Astrocyte of the spinal cord (primary cell): Measurements from ENCODE around the gene IFNL1.

ENCODE experiments used
- DNase-seq: peaks from one replicate; pipeline ENCODE4 v3.0.0; 2011; ENCODE audit warnings: low read depth, low spot score
- H3K4me3 ChIP-seq: 2 replicates; pipeline ENCODE4 v1.5.1; 2011; ENCODE audit warnings: low read depth, mild to moderate bottlenecking, low read length, moderate library complexity
- CTCF ChIP-seq: IDR thresholded peaks from 2 replicates; pipeline ENCODE4 v1.5.1; 2012; ENCODE audit warnings: low read depth, mild to moderate bottlenecking, low read length, inconsistent platforms
- in situ Hi-C: cut with HindIII; loops from 2 replicates; pipeline ENCODE4 v1.10.0; 2017; ENCODE audit warnings: low sequenced_read_pairs

Gene IFNL1

GRCh38 chr19:39296055-39296645 lies at the start of gene IFNL1:
Gene IFNL1 (plus strand): TSS chr19:39296407. CDS start chr19:39296422, 15 bp downstream.
- in situ Hi-C loops: no loop called here
- no peak for TF ChIP-seq CTCF
- no peak for DNase-seq
- no peak within 1 kb of the TSS for H3K4me3 ChIP-seq

DNA sequence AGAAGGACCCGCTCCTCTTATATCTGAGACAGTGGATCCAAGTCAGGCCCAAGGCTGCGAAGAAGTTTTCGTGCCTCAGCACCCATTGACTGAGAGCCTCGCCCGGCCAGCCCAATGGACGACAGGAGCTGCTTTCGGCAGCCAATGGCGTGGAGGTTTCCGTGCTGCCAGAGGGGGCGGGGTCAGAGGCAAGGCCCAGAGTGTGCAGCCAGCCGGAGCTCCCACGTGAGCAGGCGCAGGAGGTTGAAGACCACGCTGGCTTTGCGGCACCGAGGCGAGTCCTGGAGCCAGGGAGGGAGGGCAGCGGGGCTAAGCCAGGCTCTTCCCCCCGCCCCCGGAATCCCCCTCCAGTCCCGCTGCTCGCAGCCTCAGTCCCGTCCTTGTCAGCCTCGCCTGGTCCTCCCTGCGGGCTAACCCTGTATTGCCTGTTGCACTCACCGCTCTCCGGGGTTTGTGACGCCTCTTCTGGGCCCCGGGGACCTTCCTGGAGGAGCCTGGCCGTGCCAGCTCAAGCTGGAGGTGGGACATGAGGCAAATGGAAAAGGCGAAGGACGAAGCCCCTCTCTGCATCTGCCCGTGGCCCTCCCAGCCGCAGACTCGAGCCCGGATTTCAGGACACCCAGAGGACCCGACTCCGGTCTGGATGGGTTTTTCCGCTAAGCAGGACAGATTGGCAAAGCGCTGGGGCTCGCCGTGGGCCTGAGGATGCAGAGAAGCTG lies 49.1 kb upstream of the IFNL1 start:
- no peak for DNase-seq
- TF ChIP-seq CTCF: no peak
- no peak overlapping the region for H3K4me3 ChIP-seq
- in situ Hi-C loops: no loop called here

- DNase-seq: no peak
- no peak for TF ChIP-seq CTCF
- in situ Hi-C loops: no loop called here
- H3K4me3 ChIP-seq: no peak overlapping the region
Observed at GRCh38 chr19:39247701-39248664, 48.2 kb upstream of the IFNL1 start.

- H3K4me3 ChIP-seq: no peak within 1 kb of the TSS
- in situ Hi-C loops: no loop called here
- no peak for DNase-seq
- no peak for TF ChIP-seq CTCF
Observed at GRCh38 chr19:39248806-39249205, 47.4 kb upstream of the IFNL1 start, which contains the start of gene IFNL4. Gene IFNL4 (minus strand): TSS chr19:39248856.

DNA sequence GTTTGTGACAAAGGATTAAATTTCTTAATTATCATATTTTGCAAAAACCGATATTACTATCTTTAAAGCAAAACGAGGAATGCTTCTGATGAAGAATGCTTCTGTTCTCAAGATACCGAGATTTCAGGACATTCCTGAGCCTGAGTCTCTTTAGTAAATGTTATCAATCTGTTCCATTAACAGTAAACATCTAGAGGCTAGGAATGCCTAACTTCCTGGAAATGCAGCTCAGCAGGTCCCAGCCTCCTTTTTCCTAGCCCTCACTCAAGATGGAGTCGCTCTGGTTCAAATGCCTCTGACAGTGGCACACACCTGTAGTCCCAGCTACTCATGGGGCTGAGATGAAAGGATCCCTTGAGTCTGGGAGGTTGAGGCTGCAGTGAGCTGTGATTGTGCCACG lies 45.1 kb upstream of the IFNL1 start:
- no peak for TF ChIP-seq CTCF
- no peak overlapping the region for H3K4me3 ChIP-seq
- in situ Hi-C loops: no loop called here
- no peak for DNase-seq

- no peak overlapping the region for H3K4me3 ChIP-seq
- DNase-seq: no peak
- in situ Hi-C loops: no loop called here
- no peak for TF ChIP-seq CTCF
Observed at GRCh38 chr19:39251846-39252245, 44.4 kb upstream of the IFNL1 start.
